ENCODE measurements around the gene FBXO46. TPM values are rescaled to one million over a fixed set of nuclear protein-coding genes. Genes with fewer than 3 reads are reported as not detected.
"Not testable (repeated sequence)": the region's sequence is repeated elsewhere in the genome, so short reads cannot be mapped to it uniquely, and the experiment has no call there.

Gene FBXO46
- total and polyA plus RNA-seq, 2 donors (not counting 3 experiments of a cell fraction or from before 2014, with no cell fraction given) = 7.7 to 21.2 TPM

- Histone ChIP-seq H3K36me3 (ENCODE audit: control insufficient read depth in 2 of 2, extremely low read depth in 1 of 2, insufficient read depth in 2 of 2, low read length in 2 of 2) (peaks cover 4 to 26% of the 10 kb centered on the region in 2 experiments), H2AFZ (ENCODE audit: low read depth, low read length) (no peak overlapping the region), H3K9me1 (replicated peaks; ENCODE audit: control insufficient read depth, extremely low read depth, insufficient read depth, low read length) (no peaks in the 10 kb centered on the region), H3K4me3 (replicated peaks in 1 of 3; ENCODE audit: insufficient read depth in 1 of 3, low read depth in 1 of 3, low read length in 3 of 3) (no peak overlapping the region), H3K9ac (replicated peaks; ENCODE audit: extremely low read depth, insufficient read depth, low read length) (no peak overlapping the region), H3K4me2 (ENCODE audit: insufficient read depth, low read length) (no peak overlapping the region), H3K9me3 (replicated peaks; ENCODE audit: control insufficient read depth, insufficient read depth, low read length) (no peaks in the 10 kb centered on the region), H3K27ac (ENCODE audit: insufficient read depth, low read depth, low read length) (no peak overlapping the region), H4K20me1 (replicated peaks; ENCODE audit: control insufficient read depth, extremely low read depth, insufficient read depth, low read length) (no peaks in the 10 kb centered on the region), H3K27me3 (ENCODE audit: control insufficient read depth in 2 of 2, insufficient read depth in 2 of 2, low read length in 2 of 2) (no peaks in the 10 kb centered on the region), H3K79me2 (ENCODE audit: control insufficient read depth, insufficient read depth, low read length) (peaks cover 22% of the 10 kb centered on the region), H3K4me1 (ENCODE audit: control insufficient read depth, extremely low read depth, insufficient read depth, low read length) (peaks cover 5% of the 10 kb centered on the region)
- ChIA-PET CTCF (no interaction called here), POLR2A (no interaction called here)
- dilution Hi-C loops (cut with MboI; ENCODE audit: extremely low pct_ligation_motif_present, low sequenced_read_pairs) = no loop called here
- intact Hi-C loops (cut with micrococcal nuclease) = no loop called here
- TF ChIP-seq MAX (IDR thresholded peaks at IDR 0.05; ENCODE audit: insufficient read depth, insufficient read length) = no peak
- TF ChIP-seq POLR2AphosphoS5 (IDR thresholded peaks at IDR 0.05; ENCODE audit: insufficient read depth, low read depth, low read length) = no peak
- TF ChIP-seq MYC (IDR thresholded peaks at IDR 0.05; ENCODE audit: low read depth, low read length) = no peak
- TF ChIP-seq, protein P1, sequence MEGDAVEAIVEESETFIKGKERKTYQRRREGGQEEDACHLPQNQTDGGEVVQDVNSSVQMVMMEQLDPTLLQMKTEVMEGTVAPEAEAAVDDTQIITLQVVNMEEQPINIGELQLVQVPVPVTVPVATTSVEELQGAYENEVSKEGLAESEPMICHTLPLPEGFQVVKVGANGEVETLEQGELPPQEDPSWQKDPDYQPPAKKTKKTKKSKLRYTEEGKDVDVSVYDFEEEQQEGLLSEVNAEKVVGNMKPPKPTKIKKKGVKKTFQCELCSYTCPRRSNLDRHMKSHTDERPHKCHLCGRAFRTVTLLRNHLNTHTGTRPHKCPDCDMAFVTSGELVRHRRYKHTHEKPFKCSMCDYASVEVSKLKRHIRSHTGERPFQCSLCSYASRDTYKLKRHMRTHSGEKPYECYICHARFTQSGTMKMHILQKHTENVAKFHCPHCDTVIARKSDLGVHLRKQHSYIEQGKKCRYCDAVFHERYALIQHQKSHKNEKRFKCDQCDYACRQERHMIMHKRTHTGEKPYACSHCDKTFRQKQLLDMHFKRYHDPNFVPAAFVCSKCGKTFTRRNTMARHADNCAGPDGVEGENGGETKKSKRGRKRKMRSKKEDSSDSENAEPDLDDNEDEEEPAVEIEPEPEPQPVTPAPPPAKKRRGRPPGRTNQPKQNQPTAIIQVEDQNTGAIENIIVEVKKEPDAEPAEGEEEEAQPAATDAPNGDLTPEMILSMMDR (IDR thresholded peaks at IDR 0.05; ENCODE audit: extremely low read depth in 1 of 2, insufficient read depth in 1 of 2, low read depth in 1 of 2, low read length in 2 of 2) = no peak
- TF ChIP-seq GATA2 (IDR thresholded peaks at IDR 0.05; ENCODE audit: insufficient read depth, insufficient read length, low read depth, low read length) = no peak
- no peak for TF ChIP-seq EZH2 (IDR thresholded peaks at IDR 0.05; ENCODE audit: borderline replicate concordance, low read depth, low read length, severe bottlenecking)
- no peak for TF ChIP-seq FOS (IDR thresholded peaks at IDR 0.05; ENCODE audit: borderline replicate concordance, insufficient read depth, low read length)
- TF ChIP-seq POLR2A (IDR thresholded peaks at IDR 0.05; ENCODE audit: low read depth, low read length) = no peak
- no peak for TF ChIP-seq JUN (IDR thresholded peaks at IDR 0.05; ENCODE audit: borderline replicate concordance, insufficient read depth, insufficient read length, low read depth)
- no TSS peak for BruUV-seq (replicated peaks)
- FAIRE-seq (no peak), DNase-seq (ENCODE audit: low read depth, low spot score) (no peak)
These were observed 43.1 kb downstream of the FBXO46 start for GRCh38 chr19:45687599-45687998.

- H3K4me1 ChIP-seq (ENCODE audit: control insufficient read depth, extremely low read depth, insufficient read depth, low read length); DNase-seq (ENCODE audit: low read depth, low spot score); dilution Hi-C loops (cut with MboI; ENCODE audit: extremely low pct_ligation_motif_present, low sequenced_read_pairs); H3K4me2 ChIP-seq (ENCODE audit: insufficient read depth, low read length); H3K79me2 ChIP-seq (ENCODE audit: control insufficient read depth, insufficient read depth, low read length); POLR2A ChIA-PET; H3K27me3 ChIP-seq (ENCODE audit: control insufficient read depth in 2 of 2, insufficient read depth in 2 of 2, low read length in 2 of 2); H3K4me3 ChIP-seq (replicated peaks in 1 of 3; ENCODE audit: insufficient read depth in 1 of 3, low read depth in 1 of 3, low read length in 3 of 3); FAIRE-seq; H3K9ac ChIP-seq (replicated peaks; ENCODE audit: extremely low read depth, insufficient read depth, low read length); intact Hi-C loops (cut with micrococcal nuclease); H4K20me1 ChIP-seq (replicated peaks; ENCODE audit: control insufficient read depth, extremely low read depth, insufficient read depth, low read length); H3K27ac ChIP-seq (ENCODE audit: insufficient read depth, low read depth, low read length); H2AFZ ChIP-seq (ENCODE audit: low read depth, low read length); H3K9me3 ChIP-seq (replicated peaks; ENCODE audit: control insufficient read depth, insufficient read depth, low read length); BruUV-seq (replicated peaks); H3K9me1 ChIP-seq (replicated peaks; ENCODE audit: control insufficient read depth, extremely low read depth, insufficient read depth, low read length): not testable (repeated sequence)
- H3K36me3 ChIP-seq (ENCODE audit: control insufficient read depth in 2 of 2, extremely low read depth in 1 of 2, insufficient read depth in 2 of 2, low read length in 2 of 2) = peaks cover 4 to 26% of the 10 kb centered on the region in 2 experiments
- CTCF ChIA-PET = interaction anchor here (0.9 kb wide), 1 partner anchor 8 kb away, joined by 4 read pairs; no protein-coding TSS in a partner anchor
These were observed 45.7 kb downstream of the FBXO46 start for GRCh38 chr19:45685045-45685444.

Data from endothelial cell of umbilical vein (primary cell).